Aorta (tissue), 5 donors: ENCODE results near the gene ITPR3. TPM values are rescaled to one million over a fixed set of nuclear protein-coding genes. Genes with fewer than 3 reads are reported as not detected.

Experiments used
- ATAC-seq: fragments of 200-7000 bp; cut with Tn5 transposase; one replicate; pipeline ENCODE4 v1.9.1; 2022; ENCODE audit warnings: moderate library complexity; ENCODE audit not compliant: low FRiP score
- DNase-seq, 2 donors: peaks; one replicate each; pipeline ENCODE4 v3.0.0-alpha.2; 2020
- H3K27ac ChIP-seq, 2 donors: one replicate each; pipeline ENCODE4 v1.5.1; 2013; ENCODE audit warnings: low read length in 2 of 2, mild to moderate bottlenecking in 2 of 2, moderate library complexity in 2 of 2, control low read depth in 1 of 2, inconsistent platforms in 1 of 2, low read depth in 1 of 2
- H3K27me3 ChIP-seq, 2 donors: one replicate each; pipeline ENCODE4 v1.6.1; 2013; ENCODE audit warnings: control low read depth in 1 of 2, low read length in 1 of 2, mild to moderate bottlenecking in 1 of 2, moderate library complexity in 1 of 2; ENCODE audit not compliant: insufficient read depth in 2 of 2, control insufficient read depth in 1 of 2
- H3K36me3 ChIP-seq, 2 donors: one replicate each; pipeline ENCODE4 v1.6.1; 2013; ENCODE audit warnings: control low read depth in 1 of 2, low read length in 1 of 2, mild to moderate bottlenecking in 1 of 2; ENCODE audit not compliant: insufficient read depth in 2 of 2, control insufficient read depth in 1 of 2
- H3K4me1 ChIP-seq, 2 donors: one replicate each; pipeline ENCODE4 v1.6.1; 2013; ENCODE audit warnings: low read length in 2 of 2, control low read depth in 1 of 2, mild to moderate bottlenecking in 1 of 2, moderate library complexity in 1 of 2; ENCODE audit not compliant: insufficient read depth in 2 of 2, control insufficient read depth in 1 of 2
- H3K4me3 ChIP-seq, 2 donors: one replicate each; pipeline ENCODE4 v1.5.1; 2013; ENCODE audit warnings: low read length in 2 of 2, control low read depth in 1 of 2, mild to moderate bottlenecking in 1 of 2
- H3K9me3 ChIP-seq: one replicate; pipeline ENCODE4 v1.6.1; 2013; ENCODE audit warnings: mild to moderate bottlenecking, low read length; ENCODE audit not compliant: control insufficient read depth
- WGBS, 2 donors: extraction: QIAGEN DNeasy Blood & Tissue Kit; methylation state at CpG; one replicate each; pipeline ENCODE4 v1.1.7; 2013; 5-methylcytosine and 5-hydroxymethylcytosine counted together
- intact Hi-C, 2 donors: fragments of 100-400 bp; cut with DNase I; formaldehyde crosslinking; loops; one replicate each; pipeline versions ENCODE4 v1.14.2 to v1.15.0; 2022
- polyA plus RNA-seq, 2 donors: library from polyadenylated mRNA; stranded (reverse); fragments of 200-250 nt; gene quantifications; one replicate each; pipeline ENCODE4 v1.2.3, GENCODE V29; 2013
- total RNA-seq, 2 donors: library from RNA; stranded (reverse); fragmentation: NEBNext Ultra II Directional; extraction: Animal tissue kit (Norgen Biotek cat#: 25700); gene quantifications; one replicate each; pipeline ENCODE4 v1.2.1, GENCODE V29; 2021
- donor health status: healthy with polysubstance abuse.
- donor health status: Bipolar disorder and iron deficiency.
- donor health status: DM: no; HTN: no; CAD: no.
- donor health status: DM: no; HTN: no; CAD: no.
- donor health status: DM: yes; HTN: yes; CAD: no.

Gene ITPR3
- total and polyA plus RNA-seq, 4 donors = 4.6 to 28.8 (median 9.5) TPM

GRCh38 chr6:33607784-33608161 lies 13.3 kb upstream of the ITPR3 start:
- WGBS, 2 donors = 69 to 73% methylated on average over 5 of the region's 5 CpGs
- Histone ChIP-seq H3K9me3 (peaks cover 3% of the 10 kb centered on the region), H3K27ac (no peak overlapping the region), H3K4me1 (no peaks in the 10 kb centered on the region), H3K4me3 (no peak overlapping the region), H3K36me3 (no peaks in the 10 kb centered on the region), H3K27me3 (no peaks in the 10 kb centered on the region)
- intact Hi-C loops = loop anchor here in 1 of 2 donors (10.0 kb wide), 1 partner anchor 547 kb away; no protein-coding TSS in a partner anchor
- DNase-seq (no peak), ATAC-seq (no peak)

- no peak overlapping the region for H3K27ac ChIP-seq
- 51 to 57% methylated on average over 3 of the region's 3 CpGs for WGBS, 2 donors
Measured at GRCh38 chr6:33609019-33609418, 12.1 kb upstream of the ITPR3 start.

GRCh38 chr6:33609528-33609927 lies 11.6 kb upstream of the ITPR3 start:
- Histone ChIP-seq H3K9me3 (no peaks in the 10 kb centered on the region), H3K4me3 (no peak overlapping the region), H3K27me3 (no peaks in the 10 kb centered on the region), H3K27ac (no peak overlapping the region), H3K36me3 (no peaks in the 10 kb centered on the region), H3K4me1 (no peaks in the 10 kb centered on the region)
- peak; percentile 77 to 85 for DNase-seq
- WGBS, 2 donors = 11 to 26% methylated on average over 6 of the region's 6 CpGs
- intact Hi-C loops = loop anchor here in 1 of 2 donors (10.0 kb wide), 1 partner anchor 545 kb away; no protein-coding TSS in a partner anchor
- ATAC-seq = peak; percentile 37

More at GRCh38 chr6:33609019-33609418, 12.1 kb upstream of the ITPR3 start:
- Histone ChIP-seq H3K4me3 (no peak overlapping the region), H3K27me3 (no peaks in the 10 kb centered on the region), H3K9me3 (peaks cover 2% of the 10 kb centered on the region), H3K4me1 (no peaks in the 10 kb centered on the region), H3K36me3 (no peaks in the 10 kb centered on the region)
- no peak for ATAC-seq
- intact Hi-C loops = loop anchor here in 1 of 2 donors (10.0 kb wide), 1 partner anchor 546 kb away; no protein-coding TSS in a partner anchor
- DNase-seq = no peak

- ATAC-seq (no peak), DNase-seq (no peak)
- H3K4me1 ChIP-seq = no peaks in the 10 kb centered on the region
- H3K9me3 ChIP-seq = no peaks in the 10 kb centered on the region
- WGBS, 2 donors = 75 to 79% methylated on average over 4 of the region's 4 CpGs
- no peaks in the 10 kb centered on the region for H3K36me3 ChIP-seq
- no peak overlapping the region for H3K4me3 ChIP-seq
- no peaks in the 10 kb centered on the region for H3K27me3 ChIP-seq
- no peak overlapping the region for H3K27ac ChIP-seq
- intact Hi-C loops = no loop called here
Measured at GRCh38 chr6:33610067-33610466, 11.1 kb upstream of the ITPR3 start.

- Histone ChIP-seq H3K4me3 (no peak overlapping the region), H3K36me3 (no peaks in the 10 kb centered on the region), H3K9me3 (no peaks in the 10 kb centered on the region), H3K27me3 (no peaks in the 10 kb centered on the region), H3K4me1 (no peaks in the 10 kb centered on the region), H3K27ac (no peak overlapping the region)
- DNase-seq = no peak
- WGBS, 2 donors = 82 to 83% methylated on average over 22 of the region's 22 CpGs
- intact Hi-C loops = no loop called here
- ATAC-seq = no peak
Measured at GRCh38 chr6:33610779-33611732, 10.1 kb upstream of the ITPR3 start.

GRCh38 chr6:33613146-33613794 lies 7.9 kb upstream of the ITPR3 start:
- Histone ChIP-seq H3K4me1 (no peaks in the 10 kb centered on the region), H3K27me3 (no peaks in the 10 kb centered on the region), H3K27ac (no peak overlapping the region), H3K9me3 (no peaks in the 10 kb centered on the region), H3K4me3 (no peak overlapping the region), H3K36me3 (no peaks in the 10 kb centered on the region)
- WGBS, 2 donors = 68 to 73% methylated on average over 8 of the region's 8 CpGs
- ATAC-seq (no peak), DNase-seq (no peak)
- intact Hi-C loops = no loop called here

GRCh38 chr6:33613795-33614168 lies 7.3 kb upstream of the ITPR3 start:
- ATAC-seq (peak; percentile 42), DNase-seq (no peak)
- no peaks in the 10 kb centered on the region for H3K27me3 ChIP-seq
- intact Hi-C loops = no loop called here
- no peak overlapping the region for H3K4me3 ChIP-seq
- 65 to 78% methylated on average over 9 to 10 of the region's 10 CpGs for WGBS, 2 donors
- H3K4me1 ChIP-seq = no peaks in the 10 kb centered on the region
- no peaks in the 10 kb centered on the region for H3K9me3 ChIP-seq
- H3K27ac ChIP-seq = no peak overlapping the region
- H3K36me3 ChIP-seq = no peaks in the 10 kb centered on the region

- ATAC-seq = no peak
- DNase-seq = no peak
- 62% methylated on average over 2 of the region's 2 CpGs; no CpG with 5 or more reads in 1 of the 2 donors for WGBS, 2 donors
- Histone ChIP-seq H3K4me1 (no peaks in the 10 kb centered on the region), H3K27ac (no peak overlapping the region), H3K4me3 (no peak overlapping the region), H3K9me3 (no peaks in the 10 kb centered on the region), H3K36me3 (no peaks in the 10 kb centered on the region), H3K27me3 (no peaks in the 10 kb centered on the region)
- intact Hi-C loops = no loop called here
Measured at GRCh38 chr6:33616113-33616512, 5.0 kb upstream of the ITPR3 start.
